K562 (cell line): ENCODE data around the gene PDIA3. TPM values are rescaled to one million over a fixed set of nuclear protein-coding genes. Genes with fewer than 3 reads are reported as not detected.

Source experiments
- ATAC-seq: fragments of 200-7000 bp; cut with Tn5 transposase; 3 replicates; pipeline ENCODE4 v1.9.1; 2020; ENCODE audit warnings: moderate library complexity
- BruUV-seq: library from RNA; stranded (reverse); fragments of 400-500 nt; replicated peaks from 2 replicates; lab custom pipeline; 2021; lab: Mats Ljungman, UMichigan
- CTCF ChIA-PET: fragments of 300-600 bp; formaldehyde crosslinking; extraction: SDS; loops from one replicate; lab custom pipeline; 2021; ENCODE audit warnings: low intra/inter-chr PET ratio; lab: Yijun Ruan, JAX
- POLR2A ChIA-PET: fragments of 300-600, 350-650 bp; sonication (Branson Sonifier 250); formaldehyde crosslinking; extraction: SDS; loops from one replicate; lab custom pipeline; 2021; ENCODE audit warnings: antibody characterized with exemption, inconsistent platforms; lab: Yijun Ruan, JAX
- DNase-seq, 4 experiments: peaks; one replicate each; pipeline versions ENCODE4 v3.0.0 to v3.0.0-alpha.2; 2011 to 2018; ENCODE audit warnings: low spot score in 3 of 4, mixed read lengths in 3 of 4; ENCODE audit errors: extremely low read depth in 1 of 4
- FAIRE-seq: peaks from 2 replicates; lab custom pipeline; 2011; peaks lifted over from hg19 to GRCh38; lab: Jason Lieb, UNC
- H2AFZ ChIP-seq: 2 replicates; pipeline ENCODE4 v1.6.0; 2011; ENCODE audit warnings: low read depth, low read length, control low read depth, inconsistent platforms
- H3K27ac ChIP-seq: fragments of 200-600 bp; 3 replicates; pipeline ENCODE4 v1.8.0; 2011; ENCODE audit warnings: low read depth, mild to moderate bottlenecking, control low read depth, inconsistent platforms, low read length, moderate library complexity, mixed read lengths; ENCODE audit errors: extremely low read depth
- H3K27me3 ChIP-seq, 2 experiments: fragments of 300-600 bp in 1 of 2; 2 replicates in 1 of 2; 3 replicates in 1 of 2; pipeline versions ENCODE4 v1.6.0 to v1.8.0; 2011; ENCODE audit warnings: inconsistent platforms in 2 of 2, low read length in 2 of 2, mild to moderate bottlenecking in 1 of 2, mixed read lengths in 1 of 2, moderate library complexity in 1 of 2; ENCODE audit not compliant: control insufficient read depth in 2 of 2, insufficient read depth in 2 of 2
- H3K36me3 ChIP-seq: fragments of 300-600 bp; 3 replicates; pipeline ENCODE4 v1.8.0; 2011; ENCODE audit warnings: mild to moderate bottlenecking, low read length, inconsistent platforms; ENCODE audit not compliant: control insufficient read depth, insufficient read depth
- H3K4me1 ChIP-seq, 2 experiments: fragments of 200-600 bp in 1 of 2; replicated peaks in 1 of 2; 2 replicates in 1 of 2; 3 replicates in 1 of 2; pipeline versions ENCODE4 v1.5.1 to v1.8.0; 2011; ENCODE audit warnings: inconsistent platforms in 2 of 2, low read length in 2 of 2, mild to moderate bottlenecking in 1 of 2, mixed read lengths in 1 of 2, moderate library complexity in 1 of 2; ENCODE audit not compliant: control insufficient read depth in 2 of 2, insufficient read depth in 2 of 2
- H3K4me2 ChIP-seq: 2 replicates; pipeline ENCODE4 v1.6.1; 2011; ENCODE audit warnings: low read length, control low read depth, inconsistent platforms, mixed read lengths; ENCODE audit not compliant: insufficient read depth
- H3K4me3 ChIP-seq: fragments of 200-600 bp; sonication (generic), shearing (Covaris generic); 2 replicates; pipeline ENCODE4 v1.5.1; 2016; ENCODE audit warnings: control low read depth, inconsistent platforms
- H3K79me2 ChIP-seq: fragments of 200-600 bp; 3 replicates; pipeline ENCODE4 v1.8.0; 2011; ENCODE audit warnings: low read length, inconsistent platforms; ENCODE audit not compliant: control insufficient read depth, insufficient read depth
- H3K9ac ChIP-seq, 2 experiments: 2 replicates each; pipeline versions ENCODE4 v1.6.0 to v1.6.1; 2011; ENCODE audit warnings: low read depth in 2 of 2, low read length in 2 of 2, control low read depth in 1 of 2, inconsistent platforms in 1 of 2, mild to moderate bottlenecking in 1 of 2, mixed read lengths in 1 of 2; ENCODE audit not compliant: insufficient read depth in 1 of 2
- H3K9me1 ChIP-seq: one replicate; pipeline ENCODE4 v1.6.0; 2011; ENCODE audit warnings: inconsistent platforms, mild to moderate bottlenecking, low read length, moderate library complexity; ENCODE audit not compliant: control insufficient read depth, insufficient read depth
- H3K9me3 ChIP-seq: replicated peaks from 2 replicates; pipeline ENCODE4 v1.5.1; 2011; ENCODE audit warnings: low read depth, low read length, inconsistent platforms; ENCODE audit not compliant: control insufficient read depth, insufficient read depth
- H4K20me1 ChIP-seq: replicated peaks from 2 replicates; pipeline ENCODE4 v1.6.1; 2011; ENCODE audit warnings: low read length, inconsistent platforms, mixed read lengths; ENCODE audit not compliant: control insufficient read depth, insufficient read depth
- BACH1 ChIP-seq: fragments of 200-800 bp; sonication (Bioruptor generic); IDR thresholded peaks from 2 replicates; pipeline ENCODE4 v1.6.1; 2016; ENCODE audit warnings: missing genetic modification characterization, missing compliant biosample characterization
- CBX8 ChIP-seq: fragments of 200-600 bp; sonication (generic); IDR thresholded peaks from 2 replicates; pipeline ENCODE4 v1.6.1; 2012; ENCODE audit warnings: borderline replicate concordance, mixed run types, low read depth, mild to moderate bottlenecking, moderate library complexity, mixed read lengths, low read length, control low read depth, inconsistent platforms; ENCODE audit not compliant: poor library complexity, severe bottlenecking; ENCODE audit errors: extremely low read depth
- E2F1 ChIP-seq: sonication (generic); formaldehyde crosslinking; IDR thresholded peaks from 2 replicates; pipeline ENCODE4 v1.8.1; 2023; ENCODE audit warnings: mild to moderate bottlenecking, missing genetic modification reagents, moderate library complexity
- FOXA3 ChIP-seq, 2 experiments: fragments of 450-650 bp in 1 of 2; sonication (generic) in 1 of 2; formaldehyde crosslinking; IDR thresholded peaks in 1 of 2; conservative IDR thresholded peaks in 1 of 2; 2 replicates each; pipeline versions ENCODE4 v1.4.0 to v1.8.0; 2020 to 2022; ENCODE audit warnings: mild to moderate bottlenecking in 2 of 2, missing genetic modification reagents in 1 of 2
- GTF2F1 ChIP-seq: IDR thresholded peaks from 2 replicates; pipeline ENCODE4 v1.6.1; 2011; ENCODE audit warnings: low read depth, low read length, improper control_type of control experiment
- HNRNPL ChIP-seq: fragments of 200-400 bp; formaldehyde crosslinking; IDR thresholded peaks from 2 replicates; pipeline ENCODE4 v1.6.1; 2017; ENCODE audit warnings: low read depth, mild to moderate bottlenecking, low read length
- KAT2B ChIP-seq: IDR thresholded peaks from one replicate; pipeline ENCODE4 v1.6.1; 2012; ENCODE audit warnings: low read depth, mild to moderate bottlenecking, control low read depth, inconsistent platforms, low read length, moderate library complexity
- KAT8 ChIP-seq: fragments of 450-650 bp; IDR thresholded peaks from 2 replicates; pipeline ENCODE4 v1.6.1; 2016; ENCODE audit warnings: low read depth, mild to moderate bottlenecking
- NCOA4 ChIP-seq: fragments of 450-650 bp; IDR thresholded peaks from 2 replicates; pipeline ENCODE4 v1.6.1; 2018; ENCODE audit warnings: mild to moderate bottlenecking; ENCODE audit not compliant: partially characterized antibody
- PHF21A ChIP-seq: fragments of 450-650 bp; IDR thresholded peaks from 2 replicates; pipeline ENCODE4 v1.6.1; 2017; ENCODE audit warnings: low read depth, borderline replicate concordance
- PTRF ChIP-seq: fragments of 450-650 bp; IDR thresholded peaks from 2 replicates; pipeline ENCODE4 v1.6.1; 2016; ENCODE audit warnings: mild to moderate bottlenecking, missing genetic modification characterization, missing compliant biosample characterization
- TAF1 ChIP-seq: IDR thresholded peaks from 2 replicates; pipeline ENCODE4 v1.6.1; 2011; ENCODE audit warnings: mild to moderate bottlenecking, low read length, moderate library complexity; ENCODE audit not compliant: insufficient read depth, control insufficient read depth, severe bottlenecking; ENCODE audit errors: extremely low read depth
- TAF15 ChIP-seq: fragments of 200-400 bp; formaldehyde crosslinking; IDR thresholded peaks from 2 replicates; pipeline ENCODE4 v1.6.1; 2017; ENCODE audit warnings: mild to moderate bottlenecking, low read depth, low read length, moderate library complexity
- ZNF274 ChIP-seq: IDR thresholded peaks from 2 replicates; pipeline ENCODE4 v1.6.1; 2011; ENCODE audit warnings: low read depth, mild to moderate bottlenecking, low read length, moderate library complexity, borderline replicate concordance
- ZNF436 ChIP-seq: fragments of 250-450, 450-650 bp; sonication (Bioruptor Pico); formaldehyde crosslinking; IDR thresholded peaks from 2 replicates; pipeline ENCODE4 v1.7.0; 2020; ENCODE audit warnings: mild to moderate bottlenecking
- ZNF717 ChIP-seq: fragments of 250-450 bp; sonication (Bioruptor Pico); IDR thresholded peaks from 2 replicates; pipeline ENCODE4 v1.5.0; 2021
- WGBS: fragments of 100-300 bp; shearing (Covaris generic); methylation state at CpG from one replicate; pipeline ENCODE4 v1.1.6; 2016; ENCODE audit warnings: low coverage, mixed read lengths; ENCODE audit not compliant: insufficient coverage; ENCODE audit errors: missing lambda C conversion rate; 5-methylcytosine and 5-hydroxymethylcytosine counted together
- in situ Hi-C: fragments of 300-500 bp; cut with MboI; formaldehyde crosslinking; loops from 4 replicates; pipeline ENCODE4 v1.15.0; 2018; ENCODE audit warnings: inconsistent platforms, mixed read lengths
- intact Hi-C: fragments of 100-400 bp; cut with micrococcal nuclease; formaldehyde crosslinking; loops from 2 replicates; pipeline ENCODE4 v1.14.2; 2022
- polyA plus RNA-seq, 8 experiments: library from polyadenylated mRNA; depleted of rRNA in 4 of 8; stranded (reverse) in 5 of 8; unstranded in 3 of 8; fragments of >200 nt; fragmentation: Nextera tagmentation in 2 of 8; fragmentation: Illumina TruSeq in 1 of 8; extraction: Ambion mirVana in 2 of 8; extraction: Trizol in 1 of 8; gene quantifications; 2 replicates each; pipeline versions ENCODE4 v1.2.1 to v1.2.3, GENCODE V29; 2011 to 2014; ENCODE audit warnings: inconsistent platforms in 1 of 8, missing spikeins in 1 of 8
- total RNA-seq, 7 experiments: library from RNA; depleted of rRNA in 6 of 7; stranded (reverse); fragments of >200 nt in 6 of 7; fragmentation: Illumina TruSeq in 2 of 7; extraction: Trizol in 2 of 7; gene quantifications; 2 replicates each; pipeline versions ENCODE4 v1.2.1 to v1.2.3, GENCODE V29; 2011 to 2021; ENCODE audit warnings: low replicate concordance in 1 of 7

The PDIA3 gene
- total and polyA plus RNA-seq, 9 of the 15 experiments (the other 6 are each of a cell fraction or from before 2014, with no cell fraction given): 13.5 to 386 (median 149) TPM

DNA sequence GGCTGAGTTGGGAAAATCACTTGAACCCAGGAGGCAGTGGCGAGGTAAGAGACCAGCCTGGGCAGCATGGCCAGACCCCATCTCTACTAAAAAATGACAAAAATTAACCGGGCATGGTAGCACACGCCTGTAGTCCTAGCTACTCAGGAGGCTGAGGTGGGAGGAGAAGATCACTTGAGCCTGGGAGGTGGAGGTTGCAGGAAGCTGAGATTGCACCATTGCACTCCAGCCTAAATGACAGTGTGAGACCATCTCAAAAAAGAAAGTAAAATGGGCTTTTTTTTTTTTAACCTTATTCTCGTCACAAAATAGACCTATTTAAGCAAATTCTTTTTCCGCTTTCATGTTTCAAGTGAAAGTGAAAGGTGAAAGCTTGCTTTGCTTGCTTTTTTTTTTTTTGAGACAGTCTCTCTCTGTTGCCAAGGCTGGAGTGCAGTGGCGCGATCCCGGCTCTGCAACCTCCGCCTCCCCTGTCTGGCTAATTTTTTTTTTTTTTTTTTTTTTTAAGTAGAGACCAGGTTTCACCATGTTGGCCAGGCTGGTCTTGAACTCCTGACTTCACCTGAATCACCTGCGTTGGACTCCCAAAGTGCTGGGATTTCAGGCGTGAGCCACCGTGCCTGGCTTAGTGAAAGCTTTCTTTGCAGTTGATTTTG, 3.6 kb downstream of the PDIA3 start (continued):
- TF ChIP-seq KAT2B: no peak
- TF ChIP-seq TAF15: no peak
- TF ChIP-seq ZNF274: no peak

- POLR2A ChIA-PET: no interaction called here
- H3K36me3 ChIP-seq: peaks cover 82% of the 10 kb centered on the region
- H3K79me2 ChIP-seq: peaks cover 90% of the 10 kb centered on the region
- no peak overlapping the region for H3K4me3 ChIP-seq
- H3K9me3 ChIP-seq: no peaks in the 10 kb centered on the region
- H3K9me1 ChIP-seq: no peaks in the 10 kb centered on the region
- no peak overlapping the region for H3K9ac ChIP-seq
- H3K27me3 ChIP-seq: no peaks in the 10 kb centered on the region
- H3K4me1 ChIP-seq: peaks cover 0 to 8% of the 10 kb centered on the region in 2 experiments; a peak in 2 of 5 replicates
- DNase-seq (no peak), ATAC-seq (no peak), FAIRE-seq (no peak)
- intact Hi-C loops: no loop called here
- in situ Hi-C loops: no loop called here
- BruUV-seq: no TSS peak
- CTCF ChIA-PET: no interaction called here
- H3K27ac ChIP-seq: no peak overlapping the region
- no peak overlapping the region for H2AFZ ChIP-seq
- no peak overlapping the region for H3K4me2 ChIP-seq
- WGBS: 66% methylated on average over 6 of the region's 6 CpGs
- peaks cover 22% of the 10 kb centered on the region; the same call in 1 of the 2 replicates for H4K20me1 ChIP-seq
- TF ChIP-seq GTF2F1: no peak
- no peak for TF ChIP-seq E2F1 (CRISPR knock-in tag)
- no peak for TF ChIP-seq PTRF (tag)
- no peak for TF ChIP-seq HNRNPL
- no peak for TF ChIP-seq FOXA3 (CRISPR knock-in tag; conservative IDR thresholded peaks at IDR 0.05 in 1 of 2, IDR thresholded peaks at IDR 0.05 in 1 of 2)
- TF ChIP-seq NCOA4: no peak
- TF ChIP-seq PHF21A: no peak
- TF ChIP-seq BACH1: no peak
- no peak for TF ChIP-seq ZNF436
- no peak for TF ChIP-seq TAF1
- TF ChIP-seq CBX8: no peak
- no peak for TF ChIP-seq ZNF717 (CRISPR knock-in tag)
- no peak for TF ChIP-seq KAT8
Observed at GRCh38 chr15:43751885-43752284, 5.6 kb downstream of the PDIA3 start.
